HG03095 (cell line): ENCODE measurements around the gene ANKS1B.
"Not testable (repeated sequence)": the region's sequence is repeated elsewhere in the genome, so short reads cannot be mapped to it uniquely, and the experiment has no call there.

Experiments used
- ATAC-seq: cut with Tn5 transposase; IDR thresholded peaks from one replicate; pipeline ENCODE4 v1.9.1; 2021; ENCODE audit warnings: moderate library complexity; ENCODE audit not compliant: unreplicated experiment

ANKS1B gene

DNA sequence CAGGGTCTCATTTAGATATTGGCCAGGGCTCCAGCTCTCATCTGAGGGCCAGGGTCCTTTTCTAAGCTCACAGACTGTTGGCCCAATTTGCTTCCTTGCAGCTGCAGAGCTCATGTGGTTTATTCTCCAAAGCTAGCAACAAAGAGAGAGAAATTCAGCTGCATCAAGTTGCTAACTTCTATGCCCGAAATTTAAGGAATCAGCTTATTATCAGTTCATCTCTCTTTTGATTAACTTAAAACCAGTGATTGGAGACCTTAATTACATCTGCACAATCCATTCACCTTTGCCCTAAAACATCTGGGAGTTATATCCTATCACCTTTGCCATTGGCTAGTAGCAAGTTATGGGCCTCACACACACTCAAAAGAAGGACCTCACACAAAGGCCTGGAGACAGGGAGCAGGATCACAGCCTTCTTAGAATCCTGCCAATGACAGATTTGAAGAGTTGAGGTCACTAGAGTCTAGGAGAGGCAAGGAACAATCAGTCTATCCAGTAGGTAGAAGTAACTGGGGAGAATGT is 596.0 kb downstream of the ANKS1B start:
- no peak for ATAC-seq

DNA sequence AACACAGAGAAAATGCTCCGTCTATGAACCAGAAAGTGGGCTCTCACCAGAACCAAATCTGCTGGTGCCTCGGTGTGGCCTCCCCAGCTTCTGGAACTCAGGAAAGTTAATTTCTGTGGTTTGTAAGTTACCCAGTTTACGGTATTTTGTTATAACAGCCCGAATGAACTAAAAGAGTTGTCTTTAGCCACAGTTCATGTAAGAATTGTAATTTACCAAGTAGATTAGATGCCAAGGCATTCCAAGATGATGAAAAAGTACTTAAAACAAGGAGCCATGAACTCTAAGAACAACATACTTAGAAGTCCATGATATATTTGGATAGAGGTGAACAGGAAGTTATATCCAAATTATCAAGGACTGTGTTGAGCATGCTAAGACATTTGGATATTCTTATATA is 597.1 kb downstream of the ANKS1B start:
- no peak for ATAC-seq

DNA sequence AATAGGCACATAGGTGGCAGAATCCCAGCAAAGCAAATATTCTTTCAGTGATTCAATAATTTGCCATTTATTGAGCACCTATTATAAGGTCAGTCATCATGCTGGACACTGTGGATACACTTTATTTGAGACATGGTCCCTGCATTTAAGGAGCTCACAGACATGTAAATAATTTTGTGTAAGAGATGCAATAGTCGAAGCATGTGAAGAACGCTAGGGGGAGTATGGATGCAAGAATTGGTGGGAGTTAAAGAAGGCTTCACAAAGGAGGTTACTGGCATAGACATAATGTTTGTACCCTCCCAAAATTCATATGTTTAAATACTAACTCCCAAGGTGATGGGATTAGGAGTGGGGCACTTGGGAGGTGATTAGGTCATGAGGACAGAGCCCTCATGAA is 597.8 kb downstream of the ANKS1B start:
- ATAC-seq = peak; percentile 53

- ATAC-seq = no peak
Measured at GRCh38 chr12:99383258-99383657, 601.5 kb downstream of the ANKS1B start.

DNA sequence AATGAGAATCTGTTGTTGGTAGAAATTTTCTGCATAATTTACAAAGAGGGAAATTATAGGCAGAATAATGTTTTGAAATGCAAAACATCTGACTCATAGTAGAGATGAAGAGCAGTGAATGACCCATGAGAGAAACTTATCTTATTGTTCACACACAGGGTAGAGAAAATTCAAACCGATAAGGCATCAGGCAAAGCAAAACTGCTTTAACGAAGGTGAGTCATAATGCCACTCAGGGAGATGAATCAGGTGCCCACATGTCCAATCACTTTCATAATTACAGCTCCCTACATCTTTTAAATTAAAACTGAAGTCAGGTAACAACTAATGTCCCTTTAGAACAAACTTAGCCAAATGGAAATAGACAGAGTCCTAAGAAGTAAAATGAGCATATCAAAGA is 602.7 kb downstream of the ANKS1B start:
- ATAC-seq = peak; percentile 73

DNA sequence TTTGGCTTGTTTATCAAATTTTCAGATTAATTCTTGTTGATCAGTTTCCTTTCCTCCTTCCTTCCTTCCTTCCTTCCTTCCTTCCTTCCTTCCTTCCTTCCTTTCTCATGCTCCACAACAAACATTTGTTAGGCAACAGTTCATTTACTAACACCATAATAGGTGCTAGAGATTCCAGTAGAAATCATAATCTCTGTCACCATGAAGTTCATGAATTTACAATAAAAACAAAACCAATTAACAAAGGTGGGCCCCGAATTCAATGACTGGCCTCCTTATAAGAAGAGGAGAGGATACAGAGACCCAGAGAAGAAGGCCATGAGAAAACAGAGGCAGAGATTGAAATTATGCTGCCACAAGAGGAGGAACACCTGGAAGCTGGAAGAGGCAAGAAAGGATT is 604.0 kb downstream of the ANKS1B start:
- ATAC-seq = no peak

GRCh38 chr12:99374023-99374422 is 610.7 kb downstream of the ANKS1B start:
- ATAC-seq = no peak

GRCh38 chr12:99372257-99372920 is 612.3 kb downstream of the ANKS1B start:
- ATAC-seq = no peak

DNA sequence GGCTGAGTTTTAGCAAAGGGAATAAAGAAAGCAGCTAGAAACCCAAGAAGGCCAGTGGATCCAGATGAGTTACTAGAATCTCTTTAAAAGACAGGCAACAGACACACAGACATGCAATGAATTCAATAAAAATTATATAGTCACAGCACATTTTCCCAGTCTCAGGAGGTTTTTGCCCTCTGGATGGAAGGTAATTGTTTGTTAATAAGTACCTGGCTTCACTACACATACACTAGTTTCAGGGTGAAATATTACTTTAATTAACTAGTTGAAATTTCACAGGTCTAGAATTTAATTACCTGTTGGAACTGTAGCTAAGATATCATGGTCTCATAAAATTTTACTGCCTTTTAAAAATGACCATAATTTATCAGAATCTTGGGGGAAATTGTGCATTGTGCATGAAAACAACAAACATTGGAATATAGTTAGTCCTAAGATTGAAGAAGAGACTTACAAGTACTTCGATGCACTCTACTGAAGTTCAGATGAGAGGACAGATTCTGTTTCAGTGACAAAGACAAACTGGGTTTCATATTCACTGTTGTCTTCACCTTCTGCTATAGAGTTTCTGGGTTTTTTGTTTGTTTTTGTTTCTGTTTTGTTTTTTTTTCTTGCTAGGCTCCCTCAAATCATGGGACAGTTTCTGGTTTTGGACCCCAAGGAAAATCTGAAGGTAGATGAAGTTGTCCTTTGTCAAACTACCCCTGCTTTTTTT is 614.2 kb downstream of the ANKS1B start:
- no peak for ATAC-seq

- no peak for ATAC-seq
Measured at GRCh38 chr12:99367181-99367580, 617.6 kb downstream of the ANKS1B start.

DNA sequence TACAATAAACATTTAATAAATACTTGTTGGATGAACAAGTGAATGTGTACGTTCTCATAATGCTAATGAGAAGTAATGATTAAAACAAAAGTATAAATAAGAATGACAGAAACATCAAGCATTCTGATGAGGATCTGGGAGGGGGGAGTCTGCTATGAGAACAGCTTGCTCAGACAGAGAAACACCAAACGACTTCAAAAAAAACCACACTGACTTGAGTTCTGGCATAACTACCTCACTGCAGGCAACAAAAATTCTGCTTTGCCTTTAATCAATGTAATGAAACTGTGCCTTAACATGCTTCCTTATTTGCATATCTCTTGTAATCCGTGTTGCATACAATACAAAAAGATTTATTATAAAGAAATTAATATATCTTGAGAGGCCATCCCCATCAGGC is 632.5 kb downstream of the ANKS1B start:
- ATAC-seq = no peak

GRCh38 chr12:99343960-99344359 is 640.8 kb downstream of the ANKS1B start:
- ATAC-seq = no peak

GRCh38 chr12:99339663-99340062 is 645.1 kb downstream of the ANKS1B start:
- no peak for ATAC-seq

DNA sequence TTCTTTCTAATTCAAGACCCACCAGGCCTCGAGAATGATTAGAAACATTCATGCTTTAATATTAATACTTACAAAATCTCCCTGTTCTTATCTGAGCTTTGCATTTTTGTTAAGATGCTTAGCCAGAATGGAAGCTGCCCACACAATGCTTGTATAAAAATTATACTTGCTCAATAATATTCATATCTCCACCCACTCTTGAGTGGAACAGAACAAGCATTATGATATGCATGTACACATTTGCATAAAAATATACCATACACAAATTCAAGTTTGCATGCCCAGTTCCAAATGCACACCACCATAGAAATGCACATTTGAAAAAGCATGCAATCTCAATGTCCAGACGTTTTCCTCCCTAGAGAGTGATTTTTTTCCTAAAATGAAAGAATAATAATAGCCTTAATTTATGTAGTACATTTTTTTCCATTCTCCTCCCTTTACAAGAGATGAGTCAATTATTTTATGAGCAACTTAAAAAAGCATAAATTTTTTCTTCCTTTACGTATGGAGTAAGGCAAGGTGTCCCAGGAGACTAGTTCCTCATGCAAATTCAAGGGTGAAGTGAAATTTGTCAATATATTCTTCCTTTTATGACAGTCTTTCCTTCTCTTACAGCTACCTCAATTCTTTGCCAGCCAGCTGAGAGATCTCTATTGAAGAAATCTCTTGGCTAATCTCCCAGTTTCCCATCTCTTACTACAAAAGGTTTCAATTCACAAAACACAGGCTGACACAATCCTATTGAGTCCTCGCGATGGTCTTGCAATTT is 650.3 kb downstream of the ANKS1B start:
- ATAC-seq = no peak

DNA sequence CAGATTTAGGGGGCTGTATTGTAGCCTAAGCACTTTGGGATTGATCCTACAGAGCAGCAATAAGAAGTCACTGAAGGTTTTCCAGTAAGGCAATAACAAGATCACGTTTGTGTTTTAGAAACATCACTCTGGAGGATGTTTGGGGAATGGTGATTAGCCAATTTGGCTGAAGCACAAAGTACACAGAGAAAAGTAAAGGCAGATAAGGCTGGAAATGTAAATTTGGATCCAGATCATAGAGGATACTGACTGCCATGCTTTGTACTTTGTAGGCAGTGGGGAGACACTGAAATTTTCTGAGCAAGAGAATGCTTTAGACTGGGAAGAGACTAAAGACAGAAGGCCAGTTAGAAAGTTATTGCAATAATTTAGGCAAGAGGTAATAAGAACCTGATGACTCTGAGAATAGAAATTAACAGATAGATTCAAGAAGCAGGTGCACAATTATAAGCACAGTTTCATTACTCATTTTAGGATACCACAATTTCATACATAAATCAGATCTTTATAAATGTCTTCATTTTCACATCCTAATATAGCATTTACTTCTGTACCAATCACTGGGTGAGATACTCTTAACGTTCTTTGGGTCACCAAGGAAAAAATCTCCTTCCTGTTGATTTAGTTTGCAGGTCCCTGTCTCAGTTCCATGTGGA is 651.7 kb downstream of the ANKS1B start:
- no peak for ATAC-seq

- no peak for ATAC-seq
Measured at GRCh38 chr12:99330216-99330615, 654.5 kb downstream of the ANKS1B start.

GRCh38 chr12:99321210-99321609 is 663.5 kb downstream of the ANKS1B start:
- not testable (repeated sequence) for ATAC-seq

DNA sequence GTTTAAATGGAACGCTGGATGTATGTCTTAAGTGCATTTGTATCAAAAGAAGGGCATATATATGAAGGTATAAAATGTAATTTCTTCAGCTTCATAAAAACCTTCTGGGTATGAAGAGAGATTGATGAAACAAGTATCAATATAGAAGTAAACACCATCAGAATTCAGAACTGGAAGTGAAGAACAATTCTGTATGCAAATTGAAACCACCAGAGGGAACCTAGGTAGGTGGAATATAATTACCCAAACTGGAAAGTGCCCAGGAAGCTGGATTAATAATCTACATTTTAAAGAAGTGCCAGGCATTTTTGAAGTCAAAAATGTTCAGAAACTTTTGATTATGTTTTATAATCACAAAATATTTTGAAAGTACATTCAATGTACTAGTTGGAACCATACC is 673.4 kb downstream of the ANKS1B start:
- ATAC-seq = no peak

- no peak for ATAC-seq
Measured at GRCh38 chr12:99309812-99310211, 674.9 kb downstream of the ANKS1B start.

GRCh38 chr12:99302874-99303273 is 681.9 kb downstream of the ANKS1B start:
- no peak for ATAC-seq

DNA sequence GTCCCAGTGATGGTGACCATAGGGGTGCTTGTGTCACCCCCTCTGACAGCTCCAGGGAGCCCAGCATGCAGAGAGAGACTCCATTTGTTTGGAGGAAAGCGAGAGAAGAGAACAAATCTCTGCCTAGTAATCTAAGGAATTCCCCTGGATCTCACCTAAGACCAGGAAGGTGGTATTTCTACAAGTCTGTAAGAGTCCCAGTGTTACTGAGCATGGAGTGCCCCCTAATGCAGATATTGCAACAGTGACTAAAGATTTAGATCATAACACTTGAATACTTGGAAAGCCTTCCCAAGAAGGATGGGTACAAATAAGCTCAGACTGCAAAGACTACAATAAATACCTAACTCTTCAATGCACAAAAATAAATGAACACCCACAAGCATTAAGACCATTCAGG is 697.6 kb downstream of the ANKS1B start:
- ATAC-seq = no peak
